HG03460 (cell line): ENCODE results near the gene TEKT3.

Experiments used
- ATAC-seq: cut with Tn5 transposase; IDR thresholded peaks from one replicate; pipeline ENCODE4 v1.9.1; 2021; ENCODE audit not compliant: unreplicated experiment

The TEKT3 gene

GRCh38 chr17:15350777-15351477 is 9.5 kb upstream of the TEKT3 start:
- no peak for ATAC-seq

- ATAC-seq, result no peak
Measured at GRCh38 chr17:15349119-15349518, 7.7 kb upstream of the TEKT3 start.

GRCh38 chr17:15348021-15348420 is 6.6 kb upstream of the TEKT3 start:
- no peak for ATAC-seq

GRCh38 chr17:15346066-15346595 is 4.7 kb upstream of the TEKT3 start:
- no peak for ATAC-seq

GRCh38 chr17:15343749-15344148 is 2.4 kb upstream of the TEKT3 start:
- no peak for ATAC-seq

- no peak for ATAC-seq
Measured at GRCh38 chr17:15342460-15342859, 1.1 kb upstream of the TEKT3 start.

- ATAC-seq, result no peak
Measured at GRCh38 chr17:15341966-15342365, 569 bp upstream of the TEKT3 start.

- ATAC-seq, result no peak
Measured at GRCh38 chr17:15340966-15341365, 431 bp downstream of the TEKT3 start.

GRCh38 chr17:15335446-15335845 is 6.0 kb downstream of the TEKT3 start:
- ATAC-seq, result no peak

- no peak for ATAC-seq
Measured at GRCh38 chr17:15334266-15334665, 7.1 kb downstream of the TEKT3 start.

- no peak for ATAC-seq
Measured at GRCh38 chr17:15332338-15332737, 9.1 kb downstream of the TEKT3 start.

GRCh38 chr17:15323131-15323530 is 18.3 kb downstream of the TEKT3 start:
- no peak for ATAC-seq

- ATAC-seq, result no peak
Measured at GRCh38 chr17:15321556-15322251, 19.7 kb downstream of the TEKT3 start.

- ATAC-seq, result no peak
Measured at GRCh38 chr17:15319452-15320010, 21.9 kb downstream of the TEKT3 start.

GRCh38 chr17:15311996-15312395 is 29.4 kb downstream of the TEKT3 start:
- no peak for ATAC-seq

GRCh38 chr17:15309793-15310192 is 31.6 kb downstream of the TEKT3 start:
- no peak for ATAC-seq

GRCh38 chr17:15309236-15309635 is 32.2 kb downstream of the TEKT3 start:
- ATAC-seq, result no peak

GRCh38 chr17:15308758-15309157 is 32.6 kb downstream of the TEKT3 start:
- no peak for ATAC-seq

- no peak for ATAC-seq
Measured at GRCh38 chr17:15307710-15308111, 33.7 kb downstream of the TEKT3 start.

GRCh38 chr17:15303851-15304250 is 37.5 kb downstream of the TEKT3 start:
- ATAC-seq, result no peak

GRCh38 chr17:15303268-15303667 is 38.1 kb downstream of the TEKT3 start:
- ATAC-seq, result no peak

GRCh38 chr17:15301845-15302244 is 39.6 kb downstream of the TEKT3 start:
- ATAC-seq, result no peak
